Coronary artery (tissue), 2 donors: ENCODE data around the gene IRS1.

Source experiments
- DNase-seq: peaks from one replicate; pipeline ENCODE4 v3.0.0-alpha.2; 2017; ENCODE audit warnings: low spot score
- H3K27ac ChIP-seq, 2 donors: fragments of 200-600 bp; sonication (generic); one replicate each; pipeline ENCODE4 v1.5.1; 2016 to 2019
- H3K4me3 ChIP-seq: fragments of 200-600 bp; sonication (generic); 2 replicates; pipeline ENCODE4 v1.5.1; 2016; ENCODE audit warnings: mild to moderate bottlenecking, moderate library complexity
- CTCF ChIP-seq: fragments of 200-600 bp; sonication (generic); IDR thresholded peaks from one replicate; pipeline ENCODE4 v1.5.1; 2019; ENCODE audit warnings: antibody characterized with exemption

Gene IRS1

GRCh38 chr2:226738191-226738820, 61.3 kb downstream of the IRS1 start:
- Histone ChIP-seq H3K27ac (no peak overlapping the region), H3K4me3 (no peak overlapping the region)
- TF ChIP-seq CTCF = no peak
- DNase-seq = no peak

GRCh38 chr2:226736382-226736781, 63.2 kb downstream of the IRS1 start:
- H3K4me3 ChIP-seq = no peak overlapping the region
- no peak for DNase-seq
- no peak for TF ChIP-seq CTCF
- H3K27ac ChIP-seq = no peak overlapping the region

- DNase-seq = no peak
- TF ChIP-seq CTCF = no peak
- Histone ChIP-seq H3K27ac (no peak overlapping the region), H3K4me3 (no peak overlapping the region)
Measured at GRCh38 chr2:226733927-226734564, 65.6 kb downstream of the IRS1 start.

- DNase-seq = no peak
- TF ChIP-seq CTCF = no peak
- Histone ChIP-seq H3K27ac (no peak overlapping the region), H3K4me3 (no peak overlapping the region)
Measured at GRCh38 chr2:226733189-226733858, 66.3 kb downstream of the IRS1 start.

- DNase-seq = no peak
- Histone ChIP-seq H3K4me3 (no peak overlapping the region), H3K27ac (no peak overlapping the region)
- no peak for TF ChIP-seq CTCF
Measured at GRCh38 chr2:226732478-226733188, 67.0 kb downstream of the IRS1 start.

DNA sequence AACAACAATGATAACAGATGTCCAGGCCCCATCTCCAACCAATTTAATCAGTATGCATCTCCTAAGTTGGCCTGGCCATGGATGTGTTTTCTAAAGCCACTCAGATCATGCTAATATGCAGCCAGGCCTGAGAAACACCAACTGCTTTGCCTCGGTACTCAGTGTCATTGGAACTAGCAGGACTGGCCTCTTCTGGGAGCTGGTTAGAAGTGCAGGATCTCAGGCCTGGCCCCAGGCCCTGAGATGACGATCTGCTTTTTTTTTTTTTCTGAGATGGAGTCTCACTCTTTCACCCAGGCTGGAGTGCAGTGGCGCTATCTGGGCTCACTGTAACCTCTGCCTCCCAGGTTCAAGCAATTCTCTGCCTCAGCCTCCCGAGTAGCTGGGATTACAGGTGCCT, 69.1 kb downstream of the IRS1 start:
- Histone ChIP-seq H3K4me3 (no peak overlapping the region), H3K27ac (no peak overlapping the region)
- TF ChIP-seq CTCF = no peak
- no peak for DNase-seq
